ENCODE measurements around the gene TMEM26.

DNA sequence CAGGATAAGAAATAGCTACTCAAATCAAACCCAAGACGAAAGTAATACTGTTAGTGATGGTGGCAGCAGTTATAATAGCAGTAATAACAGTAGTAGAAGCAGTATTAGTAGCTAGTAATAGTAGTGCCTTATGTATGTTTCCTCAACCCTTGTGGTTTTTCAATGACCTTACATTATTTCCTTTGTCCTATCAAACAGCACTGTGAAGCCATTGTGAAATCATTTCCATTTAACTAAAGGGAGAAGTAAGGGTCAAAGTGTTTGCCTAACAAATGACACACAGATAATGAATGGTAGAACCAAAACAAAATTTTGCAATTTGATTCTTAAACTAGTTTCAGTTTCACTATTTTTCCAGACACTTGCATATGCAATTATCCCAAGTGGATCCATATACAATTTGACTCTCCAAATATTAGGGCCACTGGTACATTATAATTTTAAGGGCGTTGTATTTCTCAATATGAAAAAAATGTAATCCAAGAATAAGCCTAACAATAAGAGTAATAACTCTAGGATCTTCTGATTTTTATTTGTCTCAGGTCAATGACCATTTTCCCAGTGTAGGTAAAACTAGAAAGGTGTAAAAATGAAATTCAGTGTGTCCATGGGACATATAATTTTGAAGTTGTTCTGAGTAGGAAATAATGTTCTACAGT lies 33.7 kb upstream of the TMEM26 start:
- TF ChIP-seq CTCF (conservative IDR thresholded peaks at IDR 0.05) (no peak), ZFX (IDR thresholded peaks at IDR 0.05) (no peak)
